ENCODE results near the gene CRHR1.

DNA sequence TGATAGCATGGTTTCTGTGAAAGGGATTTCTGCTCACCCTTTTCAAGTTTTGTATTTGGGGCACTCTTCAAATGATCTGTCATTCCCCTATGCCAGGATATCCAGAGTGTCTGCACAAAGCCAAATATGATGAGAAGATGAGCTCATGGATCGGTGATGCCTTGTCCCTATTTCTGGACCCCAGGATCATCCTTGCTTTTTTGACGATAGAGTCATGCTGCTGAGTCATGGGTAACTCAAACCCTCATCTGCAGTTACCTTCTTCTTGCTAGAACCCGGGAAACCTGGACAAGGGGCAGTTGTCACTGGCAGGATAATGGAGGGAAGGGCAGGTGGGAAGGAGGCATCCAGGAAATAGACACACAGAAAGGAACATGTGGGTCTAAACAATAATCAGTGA is 92.4 kb downstream of the CRHR1 start:
- no peak for TF ChIP-seq POLR2AphosphoS5 (IDR thresholded peaks at IDR 0.05)
- TF ChIP-seq, protein P1, sequence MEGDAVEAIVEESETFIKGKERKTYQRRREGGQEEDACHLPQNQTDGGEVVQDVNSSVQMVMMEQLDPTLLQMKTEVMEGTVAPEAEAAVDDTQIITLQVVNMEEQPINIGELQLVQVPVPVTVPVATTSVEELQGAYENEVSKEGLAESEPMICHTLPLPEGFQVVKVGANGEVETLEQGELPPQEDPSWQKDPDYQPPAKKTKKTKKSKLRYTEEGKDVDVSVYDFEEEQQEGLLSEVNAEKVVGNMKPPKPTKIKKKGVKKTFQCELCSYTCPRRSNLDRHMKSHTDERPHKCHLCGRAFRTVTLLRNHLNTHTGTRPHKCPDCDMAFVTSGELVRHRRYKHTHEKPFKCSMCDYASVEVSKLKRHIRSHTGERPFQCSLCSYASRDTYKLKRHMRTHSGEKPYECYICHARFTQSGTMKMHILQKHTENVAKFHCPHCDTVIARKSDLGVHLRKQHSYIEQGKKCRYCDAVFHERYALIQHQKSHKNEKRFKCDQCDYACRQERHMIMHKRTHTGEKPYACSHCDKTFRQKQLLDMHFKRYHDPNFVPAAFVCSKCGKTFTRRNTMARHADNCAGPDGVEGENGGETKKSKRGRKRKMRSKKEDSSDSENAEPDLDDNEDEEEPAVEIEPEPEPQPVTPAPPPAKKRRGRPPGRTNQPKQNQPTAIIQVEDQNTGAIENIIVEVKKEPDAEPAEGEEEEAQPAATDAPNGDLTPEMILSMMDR (IDR thresholded peaks at IDR 0.05), result no peak
